Measurements from ENCODE around the gene PARP3.
"Not testable (repeated sequence)": the region's sequence is repeated elsewhere in the genome, so short reads cannot be mapped to it uniquely, and the experiment has no call there.

PARP3 gene

DNA sequence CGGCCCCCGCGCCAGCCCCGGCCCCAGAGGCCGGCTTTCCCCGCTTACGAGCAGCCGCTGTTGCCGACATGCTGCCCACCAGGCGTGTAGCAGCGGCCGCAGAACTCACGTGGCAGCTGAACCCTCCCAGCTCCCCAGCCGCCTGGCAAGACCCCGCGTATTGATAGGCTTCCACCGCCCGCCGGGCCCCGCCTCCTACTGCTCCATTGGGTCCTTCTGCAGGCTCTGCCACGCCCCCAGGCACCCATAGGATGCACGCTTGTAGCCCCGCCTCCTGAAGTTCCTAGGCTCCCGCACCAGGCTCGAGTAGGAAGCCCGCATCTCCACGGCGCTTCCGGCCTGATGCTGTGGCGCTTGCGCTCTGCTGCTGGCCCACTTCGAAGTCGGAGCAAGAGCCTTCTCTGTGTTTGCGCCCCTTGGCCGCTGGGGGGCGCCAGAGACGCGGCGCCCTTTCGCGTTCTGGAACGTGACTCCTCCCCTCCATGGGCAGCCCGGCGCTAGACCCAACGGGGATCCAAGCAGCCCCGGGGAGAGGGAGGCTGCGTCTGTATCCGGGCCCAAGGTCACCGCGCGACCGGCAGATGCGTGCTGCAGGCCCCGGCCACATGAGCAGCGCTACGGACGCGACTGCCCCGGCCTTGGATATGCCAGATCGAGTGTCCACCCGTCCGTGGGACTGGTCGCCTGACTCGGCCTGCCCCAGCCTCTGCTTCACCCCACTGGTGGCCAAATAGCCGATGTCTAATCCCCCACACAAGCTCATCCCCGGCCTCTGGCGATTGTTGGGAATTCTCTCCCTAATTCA lies at the start of gene PARP3, which contains the start of gene RRP9:
Gene PARP3 (plus strand): TSS at position 566 of the 805 bp plus-strand sequence. CDS start 993 bp downstream, outside the sequence.
Gene RRP9 (minus strand): TSS at position 107 of the 805 bp plus-strand sequence. CDS start 37 bp downstream, at position 70.
- Histone ChIP-seq H3K27me3 (ENCODE audit: control insufficient read depth in 2 of 2, insufficient read depth in 2 of 2, low read length in 2 of 2) (no peaks in the 10 kb centered on the region), H3K27ac (ENCODE audit: low read depth in 2 of 2, low read length in 2 of 2) (peak within 1 kb of the TSS; percentile 92 to 98), H3K9ac (ENCODE audit: low read depth in 1 of 2, low read length in 2 of 2) (peak within 1 kb of the TSS; percentile 86 to 97), H3K9me3 (ENCODE audit: control insufficient read depth in 2 of 2, low read length in 2 of 2) (no peaks in the 10 kb centered on the region), H3K36me3 (ENCODE audit: control insufficient read depth in 2 of 2, insufficient read depth in 2 of 2, low read length in 2 of 2) (peaks cover 13 to 14% of the 10 kb centered on the region in 2 donors), H3K4me3 (ENCODE audit: low read length in 2 of 2) (peak within 1 kb of the TSS; percentile 82), H3K4me1 (ENCODE audit: control insufficient read depth in 2 of 2, insufficient read depth in 2 of 2, low read length in 2 of 2) (peaks cover 19 to 25% of the 10 kb centered on the region in 2 donors)

DNA sequence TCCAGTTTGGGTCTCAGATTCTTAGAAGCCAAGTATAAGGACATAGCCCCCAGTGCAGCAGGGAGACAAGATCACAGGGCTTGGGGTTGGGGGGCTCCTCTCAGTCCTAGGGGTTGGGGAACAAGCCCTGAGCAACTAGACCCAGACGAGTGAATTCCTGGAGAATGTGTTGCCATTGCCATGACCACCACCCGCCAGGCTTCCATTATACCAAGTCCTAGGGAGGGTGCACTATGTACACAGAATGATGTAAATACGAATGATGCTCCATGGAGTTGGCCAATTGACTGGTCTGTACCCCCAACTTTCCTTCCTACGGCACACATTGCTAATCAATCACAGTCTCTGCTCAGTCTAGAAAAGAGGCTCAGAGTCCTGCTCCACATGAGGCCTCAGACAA lies 47.8 kb upstream of the PARP3 start:
- H3K27me3 ChIP-seq (ENCODE audit: control insufficient read depth in 2 of 2, insufficient read depth in 2 of 2, low read length in 2 of 2), result peaks cover 0 to 5% of the 10 kb centered on the region in 2 donors
- no peak overlapping the region for H3K9ac ChIP-seq (ENCODE audit: low read depth in 1 of 2, low read length in 2 of 2)
- H3K4me1 ChIP-seq (ENCODE audit: control insufficient read depth in 2 of 2, insufficient read depth in 2 of 2, low read length in 2 of 2), result no peaks in the 10 kb centered on the region
- no peak overlapping the region for H3K27ac ChIP-seq (ENCODE audit: low read depth in 2 of 2, low read length in 2 of 2)
- H3K9me3 ChIP-seq (ENCODE audit: control insufficient read depth in 2 of 2, low read length in 2 of 2), result no peaks in the 10 kb centered on the region
- H3K36me3 ChIP-seq (ENCODE audit: control insufficient read depth in 2 of 2, insufficient read depth in 2 of 2, low read length in 2 of 2), result no peaks in the 10 kb centered on the region
- no peak overlapping the region for H3K4me3 ChIP-seq (ENCODE audit: low read length in 2 of 2)

DNA sequence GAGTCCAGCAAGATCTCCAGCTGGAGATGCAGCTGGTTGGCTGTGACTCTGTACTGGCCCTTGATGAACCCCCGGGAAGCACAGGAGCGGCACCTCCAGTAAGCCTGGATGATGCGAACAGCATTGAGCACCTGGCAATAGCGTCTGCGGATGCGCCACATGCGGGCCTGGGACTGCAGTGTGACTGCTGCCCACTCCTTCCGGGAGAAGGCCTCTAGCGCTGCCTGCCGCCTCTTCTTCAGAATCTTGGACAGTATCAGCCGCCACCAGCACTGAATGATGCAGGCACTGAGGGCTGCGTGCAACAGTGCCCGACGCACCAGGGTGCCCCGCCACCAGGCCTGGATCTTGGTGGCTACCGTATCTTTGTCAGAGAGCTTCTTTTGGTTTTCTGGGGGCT lies 47.2 kb upstream of the PARP3 start:
- H3K4me3 ChIP-seq (ENCODE audit: low read length in 2 of 2), result no peak overlapping the region
- H3K9ac ChIP-seq (ENCODE audit: low read depth in 1 of 2, low read length in 2 of 2), result no peak overlapping the region
- H3K36me3 ChIP-seq (ENCODE audit: control insufficient read depth in 2 of 2, insufficient read depth in 2 of 2, low read length in 2 of 2), result no peaks in the 10 kb centered on the region
- peaks cover 0 to 5% of the 10 kb centered on the region in 2 donors for H3K27me3 ChIP-seq (ENCODE audit: control insufficient read depth in 2 of 2, insufficient read depth in 2 of 2, low read length in 2 of 2)
- H3K9me3 ChIP-seq (ENCODE audit: control insufficient read depth in 2 of 2, low read length in 2 of 2), result no peaks in the 10 kb centered on the region
- no peaks in the 10 kb centered on the region for H3K4me1 ChIP-seq (ENCODE audit: control insufficient read depth in 2 of 2, insufficient read depth in 2 of 2, low read length in 2 of 2)
- H3K27ac ChIP-seq (ENCODE audit: low read depth in 2 of 2, low read length in 2 of 2), result no peak overlapping the region

DNA sequence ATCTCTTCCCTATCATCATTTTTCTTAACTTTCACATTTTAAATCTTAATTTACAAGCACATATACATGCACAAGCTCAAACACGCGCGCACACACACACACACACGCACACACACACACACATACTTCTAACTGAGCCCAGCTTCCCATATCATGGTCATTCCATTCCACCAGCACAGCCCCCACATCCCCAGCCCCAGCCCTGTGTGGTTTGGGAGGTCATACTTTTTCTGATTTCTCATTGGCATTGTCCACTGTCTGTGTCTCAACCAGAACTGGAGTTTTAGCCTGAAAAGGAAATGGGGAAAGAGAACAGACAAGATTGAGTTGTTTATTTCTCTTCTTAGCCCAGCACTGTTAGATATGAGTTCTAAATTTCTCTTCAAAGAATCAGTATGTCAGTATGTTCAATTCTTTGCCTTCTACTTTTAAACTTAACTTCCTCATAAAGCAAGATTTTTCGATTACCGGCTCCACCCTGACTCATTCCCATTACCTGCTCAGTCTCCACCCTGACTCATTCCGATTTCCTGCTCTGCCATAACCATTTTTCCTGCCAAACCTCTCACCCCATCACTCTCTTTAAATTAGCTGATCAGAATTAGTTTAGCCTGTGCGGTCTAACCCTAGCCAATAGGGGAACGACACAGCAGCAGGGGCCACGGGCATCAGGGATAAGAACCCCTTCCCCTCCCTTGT lies 45.4 kb upstream of the PARP3 start:
- Histone ChIP-seq H3K27ac (ENCODE audit: low read depth in 2 of 2, low read length in 2 of 2) (no peak overlapping the region), H3K9ac (ENCODE audit: low read depth in 1 of 2, low read length in 2 of 2) (no peak overlapping the region), H3K9me3 (ENCODE audit: control insufficient read depth in 2 of 2, low read length in 2 of 2) (no peaks in the 10 kb centered on the region), H3K27me3 (ENCODE audit: control insufficient read depth in 2 of 2, insufficient read depth in 2 of 2, low read length in 2 of 2) (peaks cover 0 to 7% of the 10 kb centered on the region in 2 donors), H3K4me3 (ENCODE audit: low read length in 2 of 2) (no peak overlapping the region), H3K36me3 (ENCODE audit: control insufficient read depth in 2 of 2, insufficient read depth in 2 of 2, low read length in 2 of 2) (no peaks in the 10 kb centered on the region), H3K4me1 (ENCODE audit: control insufficient read depth in 2 of 2, insufficient read depth in 2 of 2, low read length in 2 of 2) (peaks cover 0 to 2% of the 10 kb centered on the region in 2 donors)

DNA sequence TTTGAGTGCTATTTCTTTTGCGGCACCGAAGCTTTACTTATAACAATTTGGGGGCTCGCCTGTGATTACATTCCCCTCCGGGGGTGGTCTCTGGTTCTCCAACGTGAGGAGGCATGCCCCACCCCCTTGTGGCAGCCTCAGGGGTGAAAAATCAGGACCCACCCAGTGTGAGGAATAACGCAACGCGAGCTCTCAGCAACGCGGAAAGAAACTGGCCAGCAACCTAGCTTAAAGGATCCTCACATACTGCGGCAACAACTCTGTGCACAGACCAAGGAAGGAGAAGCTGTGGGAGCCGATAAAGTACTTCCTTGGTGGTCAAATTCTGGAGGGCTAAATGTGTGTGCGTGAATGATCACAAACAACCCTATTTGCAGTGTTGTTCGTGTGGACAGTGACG lies 44.8 kb upstream of the PARP3 start:
- H3K4me1 ChIP-seq (ENCODE audit: control insufficient read depth in 2 of 2, insufficient read depth in 2 of 2, low read length in 2 of 2), result peaks cover 0 to 3% of the 10 kb centered on the region in 2 donors
- no peak overlapping the region for H3K9ac ChIP-seq (ENCODE audit: low read depth in 1 of 2, low read length in 2 of 2)
- H3K27ac ChIP-seq (ENCODE audit: low read depth in 2 of 2, low read length in 2 of 2), result no peak overlapping the region
- no peaks in the 10 kb centered on the region for H3K36me3 ChIP-seq (ENCODE audit: control insufficient read depth in 2 of 2, insufficient read depth in 2 of 2, low read length in 2 of 2)
- no peak overlapping the region for H3K4me3 ChIP-seq (ENCODE audit: low read length in 2 of 2)
- H3K27me3 ChIP-seq (ENCODE audit: control insufficient read depth in 2 of 2, insufficient read depth in 2 of 2, low read length in 2 of 2), result peaks cover 0 to 7% of the 10 kb centered on the region in 2 donors
- no peaks in the 10 kb centered on the region for H3K9me3 ChIP-seq (ENCODE audit: control insufficient read depth in 2 of 2, low read length in 2 of 2)

DNA sequence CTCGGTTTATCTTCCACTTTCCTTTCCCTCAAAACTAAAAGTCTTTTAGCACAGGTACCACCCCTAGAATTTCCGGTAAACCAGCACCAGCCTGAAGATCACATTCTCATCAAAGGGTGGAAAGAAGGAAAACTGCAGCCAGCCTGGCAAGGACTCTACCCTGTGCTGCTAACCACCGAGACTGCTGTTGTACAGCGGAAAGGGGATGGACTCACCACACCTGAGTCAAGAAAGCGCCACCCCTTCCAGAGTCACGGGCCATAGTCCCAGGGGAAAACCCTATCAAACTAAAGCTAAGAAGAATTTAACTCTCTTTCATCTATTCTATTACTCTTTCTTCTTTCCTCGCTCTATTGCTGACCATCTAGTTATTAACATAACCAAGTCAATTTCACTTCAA lies 42.1 kb upstream of the PARP3 start:
- H3K36me3 ChIP-seq (ENCODE audit: control insufficient read depth in 2 of 2, insufficient read depth in 2 of 2, low read length in 2 of 2); H3K9me3 ChIP-seq (ENCODE audit: control insufficient read depth in 2 of 2, low read length in 2 of 2); H3K9ac ChIP-seq (ENCODE audit: low read depth in 1 of 2, low read length in 2 of 2); H3K27ac ChIP-seq (ENCODE audit: low read depth in 2 of 2, low read length in 2 of 2); H3K4me1 ChIP-seq (ENCODE audit: control insufficient read depth in 2 of 2, insufficient read depth in 2 of 2, low read length in 2 of 2); H3K27me3 ChIP-seq (ENCODE audit: control insufficient read depth in 2 of 2, insufficient read depth in 2 of 2, low read length in 2 of 2); H3K4me3 ChIP-seq (ENCODE audit: low read length in 2 of 2): not testable (repeated sequence)

DNA sequence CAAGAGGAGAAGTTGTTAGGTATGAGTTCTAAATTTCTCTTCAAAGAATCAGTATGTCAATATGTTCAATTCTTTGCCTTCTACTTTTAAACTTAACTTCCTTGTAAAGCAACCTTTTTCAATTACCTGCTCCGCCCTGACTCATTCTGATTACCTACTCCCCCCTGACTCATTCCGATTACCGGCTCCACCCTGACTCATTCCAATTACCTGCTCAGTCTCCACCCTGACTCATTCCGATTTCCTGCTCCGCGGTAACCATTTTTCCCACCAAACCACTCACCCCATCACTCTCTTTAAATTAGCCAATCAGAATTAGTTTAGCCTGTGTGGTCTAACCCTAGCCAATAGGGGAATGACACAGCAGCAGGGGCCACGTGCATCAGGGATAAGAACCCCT lies 39.8 kb upstream of the PARP3 start:
- not testable (repeated sequence) for H3K4me3 ChIP-seq (ENCODE audit: low read length in 2 of 2); H3K4me1 ChIP-seq (ENCODE audit: control insufficient read depth in 2 of 2, insufficient read depth in 2 of 2, low read length in 2 of 2); H3K36me3 ChIP-seq (ENCODE audit: control insufficient read depth in 2 of 2, insufficient read depth in 2 of 2, low read length in 2 of 2); H3K9ac ChIP-seq (ENCODE audit: low read depth in 1 of 2, low read length in 2 of 2); H3K27me3 ChIP-seq (ENCODE audit: control insufficient read depth in 2 of 2, insufficient read depth in 2 of 2, low read length in 2 of 2); H3K9me3 ChIP-seq (ENCODE audit: control insufficient read depth in 2 of 2, low read length in 2 of 2)
- H3K27ac ChIP-seq (ENCODE audit: low read depth in 2 of 2, low read length in 2 of 2), result peak overlapping the region in 1 of 2 donors; percentile 27

DNA sequence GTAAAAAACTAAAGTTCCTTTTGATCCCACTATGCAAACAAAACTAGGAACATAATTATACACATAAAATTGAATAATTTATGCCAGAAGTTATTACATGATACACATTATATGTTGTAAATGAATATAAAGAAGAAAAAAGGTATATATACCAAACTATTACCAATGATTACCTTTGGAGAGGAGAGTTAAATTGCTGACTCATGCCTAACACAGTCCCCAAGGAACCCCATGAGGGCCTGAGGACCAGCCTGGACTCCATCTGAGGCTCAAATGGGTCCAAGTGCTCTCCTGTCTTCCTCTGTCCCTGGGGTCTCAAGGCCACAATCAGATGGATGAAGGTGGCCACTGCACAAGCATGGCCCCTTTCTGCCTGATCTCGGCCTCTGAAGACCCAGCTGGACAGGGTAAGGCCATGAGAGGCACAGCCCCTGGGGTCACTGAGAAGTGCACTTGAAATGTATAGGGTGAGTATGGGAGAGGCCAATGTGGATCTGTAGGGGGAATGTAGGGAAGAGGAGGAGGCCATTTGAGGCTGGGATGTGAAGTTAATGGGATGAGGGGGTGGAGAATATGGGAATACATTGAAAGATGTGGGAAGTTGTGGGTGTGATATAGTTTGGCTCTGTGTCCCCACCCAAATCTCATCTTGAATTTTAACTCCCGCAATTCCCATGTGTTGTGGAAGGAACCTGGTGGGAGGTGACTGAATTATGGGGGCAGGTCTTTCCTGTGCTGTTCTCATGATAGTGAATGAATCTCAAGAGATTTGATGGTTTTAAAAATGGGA lies 37.9 kb upstream of the PARP3 start:
- H3K9me3 ChIP-seq (ENCODE audit: control insufficient read depth in 2 of 2, low read length in 2 of 2), result no peaks in the 10 kb centered on the region
- H3K4me1 ChIP-seq (ENCODE audit: control insufficient read depth in 2 of 2, insufficient read depth in 2 of 2, low read length in 2 of 2), result peaks cover 0 to 3% of the 10 kb centered on the region in 2 donors
- H3K9ac ChIP-seq (ENCODE audit: low read depth in 1 of 2, low read length in 2 of 2), result no peak overlapping the region
- no peak overlapping the region for H3K27ac ChIP-seq (ENCODE audit: low read depth in 2 of 2, low read length in 2 of 2)
- H3K4me3 ChIP-seq (ENCODE audit: low read length in 2 of 2), result no peak overlapping the region
- H3K36me3 ChIP-seq (ENCODE audit: control insufficient read depth in 2 of 2, insufficient read depth in 2 of 2, low read length in 2 of 2), result no peaks in the 10 kb centered on the region
- peaks cover 0 to 2% of the 10 kb centered on the region in 2 donors for H3K27me3 ChIP-seq (ENCODE audit: control insufficient read depth in 2 of 2, insufficient read depth in 2 of 2, low read length in 2 of 2)

DNA sequence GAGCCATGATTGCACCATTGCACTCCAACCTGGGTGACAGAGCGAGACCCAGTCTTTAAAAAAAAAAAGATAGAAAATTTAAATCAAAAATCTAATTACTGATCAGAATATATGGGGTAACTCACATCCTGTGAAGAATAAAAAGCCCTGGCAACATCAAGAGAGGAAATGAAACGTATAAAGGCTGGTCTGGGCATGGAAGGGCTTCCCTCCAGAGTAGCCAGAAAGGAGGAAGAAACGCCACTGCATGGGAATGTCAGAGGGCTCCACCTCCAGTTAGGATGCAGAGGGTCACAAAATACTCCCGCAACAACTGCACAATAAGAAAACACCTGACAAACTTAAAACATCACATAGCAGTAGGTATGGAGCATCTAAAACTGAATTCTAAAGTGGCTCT lies 34.1 kb upstream of the PARP3 start:
- H3K36me3 ChIP-seq (ENCODE audit: control insufficient read depth in 2 of 2, insufficient read depth in 2 of 2, low read length in 2 of 2), result no peaks in the 10 kb centered on the region
- H3K27ac ChIP-seq (ENCODE audit: low read depth in 2 of 2, low read length in 2 of 2), result no peak overlapping the region
- no peak overlapping the region for H3K4me3 ChIP-seq (ENCODE audit: low read length in 2 of 2)
- H3K27me3 ChIP-seq (ENCODE audit: control insufficient read depth in 2 of 2, insufficient read depth in 2 of 2, low read length in 2 of 2), result no peaks in the 10 kb centered on the region
- H3K9me3 ChIP-seq (ENCODE audit: control insufficient read depth in 2 of 2, low read length in 2 of 2), result no peaks in the 10 kb centered on the region
- no peak overlapping the region for H3K9ac ChIP-seq (ENCODE audit: low read depth in 1 of 2, low read length in 2 of 2)
- no peaks in the 10 kb centered on the region for H3K4me1 ChIP-seq (ENCODE audit: control insufficient read depth in 2 of 2, insufficient read depth in 2 of 2, low read length in 2 of 2)

DNA sequence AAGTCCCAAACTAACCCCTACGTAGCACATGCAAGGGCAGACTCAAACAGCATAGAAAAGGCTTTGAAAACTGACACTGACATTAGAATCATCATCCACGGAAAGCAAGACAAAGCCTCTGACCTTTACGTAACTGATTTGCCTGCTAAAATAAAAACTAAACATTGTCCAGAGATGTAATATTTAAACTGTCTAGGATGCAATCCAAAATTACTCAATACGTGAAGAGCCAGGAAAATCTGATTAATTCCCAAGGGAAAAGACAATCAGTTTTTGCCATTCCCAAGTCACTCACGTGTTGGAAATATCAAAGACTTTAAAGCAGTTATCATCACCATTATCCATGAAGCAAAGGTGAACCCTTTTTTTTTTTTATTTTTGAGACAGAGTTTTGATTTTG lies 25.7 kb upstream of the PARP3 start:
- no peak overlapping the region for H3K27ac ChIP-seq (ENCODE audit: low read depth in 2 of 2, low read length in 2 of 2)
- no peak overlapping the region for H3K9ac ChIP-seq (ENCODE audit: low read depth in 1 of 2, low read length in 2 of 2)
- H3K4me1 ChIP-seq (ENCODE audit: control insufficient read depth in 2 of 2, insufficient read depth in 2 of 2, low read length in 2 of 2), result no peaks in the 10 kb centered on the region
- no peaks in the 10 kb centered on the region for H3K36me3 ChIP-seq (ENCODE audit: control insufficient read depth in 2 of 2, insufficient read depth in 2 of 2, low read length in 2 of 2)
- H3K9me3 ChIP-seq (ENCODE audit: control insufficient read depth in 2 of 2, low read length in 2 of 2), result no peaks in the 10 kb centered on the region
- no peaks in the 10 kb centered on the region for H3K27me3 ChIP-seq (ENCODE audit: control insufficient read depth in 2 of 2, insufficient read depth in 2 of 2, low read length in 2 of 2)
- no peak overlapping the region for H3K4me3 ChIP-seq (ENCODE audit: low read length in 2 of 2)
